Astrocyte (in vitro differentiated cells and primary cell): ENCODE measurements around the gene SYNGR2.

ENCODE experiments used
- EZH2 ChIP-seq: IDR thresholded peaks from 2 replicates; pipeline ENCODE4 v1.6.1; 2012; ENCODE audit warnings: mild to moderate bottlenecking, low read length, inconsistent platforms; ENCODE audit not compliant: insufficient read depth
- TF ChIP-seq, protein P1 (sequence below): IDR thresholded peaks from 2 replicates; pipeline ENCODE4 v1.5.1; 2011; ENCODE audit warnings: low read depth, mild to moderate bottlenecking, inconsistent platforms, low read length, moderate library complexity; ENCODE audit not compliant: insufficient read depth

DNA sequence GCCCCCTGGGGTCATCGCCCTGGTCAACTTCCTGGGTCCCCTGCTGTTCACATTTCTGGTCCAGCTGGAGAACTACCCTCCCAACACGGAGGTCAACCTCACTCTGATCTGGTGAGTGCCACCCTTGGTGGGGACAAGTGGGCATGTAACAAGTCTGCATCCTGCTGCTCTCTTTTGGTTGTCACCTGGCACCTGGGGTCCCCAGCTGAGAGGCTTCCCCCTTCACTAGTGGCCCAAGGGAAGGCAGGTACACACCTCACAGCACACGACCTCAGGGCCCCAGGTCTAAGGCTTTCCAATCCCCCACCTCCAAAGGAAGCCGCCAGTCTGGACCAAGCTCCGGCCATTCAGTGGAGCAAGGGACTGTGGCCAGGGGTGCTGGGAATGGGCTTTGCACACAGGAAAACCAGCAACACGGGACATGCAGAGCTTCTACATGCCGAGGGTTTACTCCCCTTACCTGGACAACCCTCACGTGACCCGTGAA, 33.4 kb upstream of the SYNGR2 start:
- TF ChIP-seq, protein P1, sequence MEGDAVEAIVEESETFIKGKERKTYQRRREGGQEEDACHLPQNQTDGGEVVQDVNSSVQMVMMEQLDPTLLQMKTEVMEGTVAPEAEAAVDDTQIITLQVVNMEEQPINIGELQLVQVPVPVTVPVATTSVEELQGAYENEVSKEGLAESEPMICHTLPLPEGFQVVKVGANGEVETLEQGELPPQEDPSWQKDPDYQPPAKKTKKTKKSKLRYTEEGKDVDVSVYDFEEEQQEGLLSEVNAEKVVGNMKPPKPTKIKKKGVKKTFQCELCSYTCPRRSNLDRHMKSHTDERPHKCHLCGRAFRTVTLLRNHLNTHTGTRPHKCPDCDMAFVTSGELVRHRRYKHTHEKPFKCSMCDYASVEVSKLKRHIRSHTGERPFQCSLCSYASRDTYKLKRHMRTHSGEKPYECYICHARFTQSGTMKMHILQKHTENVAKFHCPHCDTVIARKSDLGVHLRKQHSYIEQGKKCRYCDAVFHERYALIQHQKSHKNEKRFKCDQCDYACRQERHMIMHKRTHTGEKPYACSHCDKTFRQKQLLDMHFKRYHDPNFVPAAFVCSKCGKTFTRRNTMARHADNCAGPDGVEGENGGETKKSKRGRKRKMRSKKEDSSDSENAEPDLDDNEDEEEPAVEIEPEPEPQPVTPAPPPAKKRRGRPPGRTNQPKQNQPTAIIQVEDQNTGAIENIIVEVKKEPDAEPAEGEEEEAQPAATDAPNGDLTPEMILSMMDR: no peak
- no peak for TF ChIP-seq EZH2
